Thyroid gland (tissue), 4 donors: ENCODE measurements around the gene RAI1. TPM values are rescaled to one million over a fixed set of nuclear protein-coding genes. Genes with fewer than 3 reads are reported as not detected.
"Not testable (repeated sequence)": the region's sequence is repeated elsewhere in the genome, so short reads cannot be mapped to it uniquely, and the experiment has no call there.

Experiments used
- DNase-seq, 2 donors: peaks; one replicate each; pipeline ENCODE4 v3.0.0-alpha.2; 2019
- H3K27ac ChIP-seq, 3 donors: fragments of 200-600 bp; sonication (generic); 1 replicate in 2 of 3; 2 replicates in 1 of 3; pipeline ENCODE4 v1.5.1; 2016 to 2019; ENCODE audit warnings: mild to moderate bottlenecking in 1 of 3, moderate library complexity in 1 of 3
- H3K27me3 ChIP-seq: fragments of 200-600 bp; sonication (generic); one replicate; pipeline ENCODE4 v1.5.1; 2019
- H3K36me3 ChIP-seq, 2 donors: fragments of 200-600 bp; sonication (generic); one replicate each; pipeline ENCODE4 v1.5.1; 2016 to 2019
- H3K4me1 ChIP-seq, 2 donors: fragments of 200-600 bp; sonication (generic); one replicate each; pipeline ENCODE4 v1.5.1; 2017 to 2019
- H3K4me3 ChIP-seq, 3 donors: fragments of 200-600 bp; sonication (generic); replicated peaks in 1 of 3; 1 replicate in 2 of 3; 2 replicates in 1 of 3; pipeline ENCODE4 v1.5.1; 2016; ENCODE audit warnings: mild to moderate bottlenecking in 1 of 3
- H3K9me3 ChIP-seq: fragments of 200-600 bp; sonication (generic); one replicate; pipeline ENCODE4 v1.5.1; 2017
- POLR2A ChIP-seq, 2 donors: fragments of 450-650 bp; IDR thresholded peaks; one replicate each; pipeline ENCODE4 v1.6.1; 2017; ENCODE audit warnings: antibody characterized with exemption in 2 of 2, mild to moderate bottlenecking in 2 of 2, moderate library complexity in 1 of 2
- WGBS, 2 donors: methylation state at CpG; one replicate each; pipeline ENCODE4 v1.1.5; 2017; 5-methylcytosine and 5-hydroxymethylcytosine counted together
- intact Hi-C: fragments of 100-400 bp; cut with DNase I; formaldehyde crosslinking; loops from one replicate; pipeline ENCODE4 v1.15.1; 2023
- total RNA-seq, 4 donors: library from RNA; depleted of rRNA; stranded (reverse); fragments of >200 nt; gene quantifications; one replicate each; pipeline ENCODE4 v1.2.3, GENCODE V29; 2016
- TF ChIP-seq, protein P1 (sequence below), 6 experiments: fragments of 200-600 bp in 3 of 6; fragments of 450-650 bp in 3 of 6; sonication (generic) in 3 of 6; IDR thresholded peaks; one replicate each; pipeline ENCODE4 v1.5.1; 2016 to 2019; ENCODE audit warnings: antibody characterized with exemption in 6 of 6, mild to moderate bottlenecking in 2 of 6, inconsistent platforms in 1 of 6, moderate library complexity in 1 of 6

RAI1 gene, protein sequence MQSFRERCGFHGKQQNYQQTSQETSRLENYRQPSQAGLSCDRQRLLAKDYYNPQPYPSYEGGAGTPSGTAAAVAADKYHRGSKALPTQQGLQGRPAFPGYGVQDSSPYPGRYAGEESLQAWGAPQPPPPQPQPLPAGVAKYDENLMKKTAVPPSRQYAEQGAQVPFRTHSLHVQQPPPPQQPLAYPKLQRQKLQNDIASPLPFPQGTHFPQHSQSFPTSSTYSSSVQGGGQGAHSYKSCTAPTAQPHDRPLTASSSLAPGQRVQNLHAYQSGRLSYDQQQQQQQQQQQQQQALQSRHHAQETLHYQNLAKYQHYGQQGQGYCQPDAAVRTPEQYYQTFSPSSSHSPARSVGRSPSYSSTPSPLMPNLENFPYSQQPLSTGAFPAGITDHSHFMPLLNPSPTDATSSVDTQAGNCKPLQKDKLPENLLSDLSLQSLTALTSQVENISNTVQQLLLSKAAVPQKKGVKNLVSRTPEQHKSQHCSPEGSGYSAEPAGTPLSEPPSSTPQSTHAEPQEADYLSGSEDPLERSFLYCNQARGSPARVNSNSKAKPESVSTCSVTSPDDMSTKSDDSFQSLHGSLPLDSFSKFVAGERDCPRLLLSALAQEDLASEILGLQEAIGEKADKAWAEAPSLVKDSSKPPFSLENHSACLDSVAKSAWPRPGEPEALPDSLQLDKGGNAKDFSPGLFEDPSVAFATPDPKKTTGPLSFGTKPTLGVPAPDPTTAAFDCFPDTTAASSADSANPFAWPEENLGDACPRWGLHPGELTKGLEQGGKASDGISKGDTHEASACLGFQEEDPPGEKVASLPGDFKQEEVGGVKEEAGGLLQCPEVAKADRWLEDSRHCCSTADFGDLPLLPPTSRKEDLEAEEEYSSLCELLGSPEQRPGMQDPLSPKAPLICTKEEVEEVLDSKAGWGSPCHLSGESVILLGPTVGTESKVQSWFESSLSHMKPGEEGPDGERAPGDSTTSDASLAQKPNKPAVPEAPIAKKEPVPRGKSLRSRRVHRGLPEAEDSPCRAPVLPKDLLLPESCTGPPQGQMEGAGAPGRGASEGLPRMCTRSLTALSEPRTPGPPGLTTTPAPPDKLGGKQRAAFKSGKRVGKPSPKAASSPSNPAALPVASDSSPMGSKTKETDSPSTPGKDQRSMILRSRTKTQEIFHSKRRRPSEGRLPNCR (N-terminal part only)
- 10 to 100 TPM; 19.1 to 52.3 (median 34.1) TPM for total RNA-seq

DNA sequence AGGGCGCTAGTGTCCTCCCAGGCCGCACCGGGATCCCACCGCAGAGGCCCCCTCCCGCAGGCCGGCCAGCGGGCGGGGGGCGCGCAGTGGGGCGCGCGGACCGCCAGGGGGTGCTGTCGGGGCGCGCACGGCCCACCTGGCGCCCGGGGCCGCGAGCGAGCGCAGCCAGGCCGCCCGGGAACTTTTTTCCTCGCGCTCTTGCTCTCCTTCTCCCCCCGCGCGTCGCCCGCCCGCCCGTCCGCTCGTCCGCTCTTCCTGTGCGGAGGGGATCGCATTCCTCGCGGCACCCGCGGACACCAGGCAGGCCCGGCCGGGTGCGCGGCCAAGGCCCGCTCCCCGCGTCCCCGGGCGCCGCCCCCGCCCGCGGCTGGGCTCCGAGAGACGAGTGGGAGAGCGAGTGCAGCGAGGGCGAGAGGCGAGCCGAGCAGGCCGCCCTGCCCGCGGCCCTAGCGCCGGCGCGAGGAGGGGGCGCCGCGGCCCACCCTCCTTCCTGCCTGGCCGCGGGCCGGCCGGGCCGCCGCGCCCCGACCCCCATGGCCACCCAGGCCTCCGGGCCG, at the start of gene RAI1:
RAI1 (plus strand) TSS at position 272 of the 557 bp plus-strand sequence. CDS start 111,491 bp downstream, outside the sequence.
- 0% methylated on average over 3 to 6 of the region's 84 CpGs for WGBS, 2 donors
- Histone ChIP-seq H3K27ac (peak within 1 kb of the TSS; percentile 70 to 94 (median 90)), H3K4me3 (peak within 1 kb of the TSS; percentile 31 to 79 (median 75)), H3K9me3 (no peaks in the 10 kb centered on the region), H3K36me3 (no peaks in the 10 kb centered on the region), H3K27me3 (no peaks in the 10 kb centered on the region), H3K4me1 (peaks cover 26 to 51% of the 10 kb centered on the region in 2 donors)
- DNase-seq: peak; percentile 83 to 84
- TF ChIP-seq, protein P1, sequence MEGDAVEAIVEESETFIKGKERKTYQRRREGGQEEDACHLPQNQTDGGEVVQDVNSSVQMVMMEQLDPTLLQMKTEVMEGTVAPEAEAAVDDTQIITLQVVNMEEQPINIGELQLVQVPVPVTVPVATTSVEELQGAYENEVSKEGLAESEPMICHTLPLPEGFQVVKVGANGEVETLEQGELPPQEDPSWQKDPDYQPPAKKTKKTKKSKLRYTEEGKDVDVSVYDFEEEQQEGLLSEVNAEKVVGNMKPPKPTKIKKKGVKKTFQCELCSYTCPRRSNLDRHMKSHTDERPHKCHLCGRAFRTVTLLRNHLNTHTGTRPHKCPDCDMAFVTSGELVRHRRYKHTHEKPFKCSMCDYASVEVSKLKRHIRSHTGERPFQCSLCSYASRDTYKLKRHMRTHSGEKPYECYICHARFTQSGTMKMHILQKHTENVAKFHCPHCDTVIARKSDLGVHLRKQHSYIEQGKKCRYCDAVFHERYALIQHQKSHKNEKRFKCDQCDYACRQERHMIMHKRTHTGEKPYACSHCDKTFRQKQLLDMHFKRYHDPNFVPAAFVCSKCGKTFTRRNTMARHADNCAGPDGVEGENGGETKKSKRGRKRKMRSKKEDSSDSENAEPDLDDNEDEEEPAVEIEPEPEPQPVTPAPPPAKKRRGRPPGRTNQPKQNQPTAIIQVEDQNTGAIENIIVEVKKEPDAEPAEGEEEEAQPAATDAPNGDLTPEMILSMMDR (IDR thresholded peaks at IDR 0.05): peak in 3 of 6 experiments; percentile 96 to 98 (median 97)
- TF ChIP-seq POLR2A (IDR thresholded peaks at IDR 0.05): peak in 1 of 2 donors; percentile 65
- intact Hi-C loops: loop anchor here (5.0 to 10.0 kb wide), 3 partner anchors 126 to 351 kb away; no protein-coding TSS in a partner anchor

DNA sequence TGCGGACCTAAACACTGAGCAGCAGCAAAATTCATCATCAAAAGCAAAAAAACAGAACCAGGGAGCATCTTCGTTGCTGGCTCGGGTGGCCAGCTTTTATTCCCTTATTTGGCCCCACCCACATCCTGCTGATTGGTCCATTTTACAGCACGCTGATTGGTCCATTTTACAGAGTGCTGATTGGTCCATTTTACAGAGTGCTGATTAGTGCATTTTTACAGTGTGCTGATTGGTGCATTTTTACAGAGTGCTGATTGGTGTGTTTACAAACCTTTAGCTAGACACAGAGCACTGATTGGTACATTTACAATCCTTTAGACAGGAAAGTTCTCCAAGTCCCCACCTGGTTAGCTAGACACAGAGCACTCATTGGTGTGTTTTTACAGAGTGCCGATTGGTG, 48.6 kb upstream of the RAI1 start:
- DNase-seq, H3K36me3 ChIP-seq, H3K4me3 ChIP-seq, H3K4me1 ChIP-seq, H3K9me3 ChIP-seq, H3K27ac ChIP-seq, intact Hi-C loops, H3K27me3 ChIP-seq: not testable (repeated sequence)
- WGBS, 2 donors: 85 to 86% methylated on average over 5 of the region's 5 CpGs

DNA sequence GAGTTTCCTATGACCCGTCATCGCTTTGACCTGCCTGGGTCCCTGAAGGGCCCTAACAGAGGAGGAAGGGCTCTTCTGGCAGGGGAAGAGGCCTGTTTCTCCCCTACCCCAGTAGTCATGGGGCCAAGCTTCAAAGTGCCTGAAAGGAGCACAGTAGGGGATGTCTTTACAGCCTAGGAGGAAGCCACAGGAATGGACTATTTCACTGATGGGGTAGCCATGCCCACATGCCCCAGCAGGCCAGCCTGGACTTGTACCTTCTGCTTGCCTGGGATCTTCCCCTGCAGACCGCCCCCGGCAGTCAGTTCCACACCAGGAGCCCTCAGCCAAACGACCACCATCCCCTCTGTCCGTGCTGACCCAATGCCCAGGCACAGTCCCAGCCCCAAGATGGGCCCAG, 47.9 kb upstream of the RAI1 start:
- H3K27ac ChIP-seq: no peak overlapping the region
- no peaks in the 10 kb centered on the region for H3K36me3 ChIP-seq
- 86 to 87% methylated on average over 3 to 6 of the region's 6 CpGs for WGBS, 2 donors
- H3K27me3 ChIP-seq: no peaks in the 10 kb centered on the region
- H3K9me3 ChIP-seq: no peaks in the 10 kb centered on the region
- DNase-seq: no peak
- TF ChIP-seq, protein P1 (IDR thresholded peaks at IDR 0.05): no peak
- TF ChIP-seq POLR2A (IDR thresholded peaks at IDR 0.05): no peak
- no peaks in the 10 kb centered on the region for H3K4me1 ChIP-seq
- intact Hi-C loops: no loop called here
- H3K4me3 ChIP-seq: no peak overlapping the region

DNA sequence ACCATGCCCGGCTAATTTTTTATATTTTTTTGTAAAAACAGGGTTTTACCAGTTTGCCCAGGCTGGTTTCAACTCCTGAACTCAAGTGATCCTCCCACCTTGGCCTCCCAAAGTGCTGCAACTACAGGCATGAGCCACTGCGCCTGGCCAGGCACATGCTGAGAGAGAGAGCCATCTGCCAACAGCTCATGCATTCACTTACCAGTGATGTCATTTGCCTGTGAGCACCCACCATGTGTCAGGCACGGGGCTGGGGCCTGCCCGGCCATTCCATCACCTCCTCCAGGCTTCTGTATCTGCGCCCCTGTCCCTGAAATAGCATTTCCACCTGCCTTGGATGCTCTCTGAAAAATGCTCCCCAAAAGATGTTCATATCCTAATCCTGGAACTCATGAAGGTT, 46.1 kb upstream of the RAI1 start:
- intact Hi-C loops: loop anchor here (5.0 kb wide), 1 partner anchor 133 kb away; no protein-coding TSS in a partner anchor
- WGBS, 2 donors: 95% methylated on average over 5 of the region's 5 CpGs
- Histone ChIP-seq H3K9me3 (no peaks in the 10 kb centered on the region), H3K4me3 (no peak overlapping the region), H3K27me3 (no peaks in the 10 kb centered on the region), H3K36me3 (no peaks in the 10 kb centered on the region), H3K4me1 (no peaks in the 10 kb centered on the region), H3K27ac (no peak overlapping the region)
- TF ChIP-seq POLR2A (IDR thresholded peaks at IDR 0.05): no peak
- TF ChIP-seq, protein P1 (IDR thresholded peaks at IDR 0.05): no peak
- DNase-seq: no peak

DNA sequence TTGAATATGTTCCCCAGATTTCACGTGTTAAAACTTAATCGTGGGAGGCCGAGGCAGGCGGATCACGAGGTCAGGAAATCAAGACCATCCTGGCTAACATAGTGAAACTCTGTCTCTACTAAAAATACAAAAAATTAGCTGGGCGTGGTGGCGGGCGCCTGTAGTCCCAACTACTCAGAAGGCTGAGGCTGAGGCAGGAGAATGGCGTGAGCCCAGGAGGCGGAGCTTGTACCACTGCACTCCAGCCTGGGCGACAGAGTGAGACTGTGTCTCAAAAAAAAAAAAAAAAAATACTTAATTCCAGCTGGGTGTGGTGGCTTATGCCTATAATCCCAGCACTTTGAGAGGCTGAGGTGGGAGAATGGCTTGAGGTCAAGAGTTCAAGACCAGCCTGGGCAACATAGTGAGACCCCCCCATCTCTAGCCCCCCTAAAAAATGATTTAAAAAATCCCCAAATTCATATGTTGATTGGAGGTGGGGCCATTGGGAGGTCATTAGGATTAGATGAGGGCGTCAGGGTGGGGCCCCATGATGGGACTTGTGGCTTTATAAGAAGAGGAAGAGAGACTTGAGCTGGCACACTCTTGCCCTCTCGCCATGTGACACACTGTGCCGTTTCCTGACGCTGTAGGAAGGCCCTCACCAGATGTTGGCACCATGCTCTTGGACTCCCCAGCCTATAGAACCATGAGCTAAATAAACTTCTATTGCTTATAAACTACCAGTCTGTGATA, 45.6 kb upstream of the RAI1 start:
- DNase-seq, H3K27ac ChIP-seq, H3K27me3 ChIP-seq, H3K4me1 ChIP-seq, H3K9me3 ChIP-seq, H3K36me3 ChIP-seq, H3K4me3 ChIP-seq: not testable (repeated sequence)
- intact Hi-C loops: loop anchor here (5.0 kb wide), 1 partner anchor 133 kb away; no protein-coding TSS in a partner anchor
- WGBS, 2 donors: 82 to 90% methylated on average over 15 of the region's 15 CpGs
